Stimulated activated CD8-positive, alpha-beta memory T cell treated with anti-CD3 and anti-CD28 coated beads, Interleukin-4, amount 100 ng/mL, for 24 hours (primary cell): ENCODE data around the gene LAMB1.
A peak's percentile ranks its signal among the peaks of the same experiment; 100 is the strongest.
"Not testable (repeated sequence)": the region's sequence is repeated elsewhere in the genome, so short reads cannot be mapped to it uniquely, and the experiment has no call there.

ENCODE experiments used
- DNase-seq: peaks from one replicate; pipeline ENCODE4 v3.0.0-alpha.2; 2020; ENCODE audit warnings: low read depth

The LAMB1 gene

GRCh38 chr7:107917763-107918651, 85.0 kb downstream of the LAMB1 start:
- DNase-seq, result no peak

GRCh38 chr7:107915541-107915940, 87.4 kb downstream of the LAMB1 start:
- DNase-seq, result no peak

GRCh38 chr7:107914831-107915230, 88.1 kb downstream of the LAMB1 start:
- DNase-seq, result no peak

- DNase-seq, result no peak
Measured at GRCh38 chr7:107913851-107914250, 89.1 kb downstream of the LAMB1 start.

- DNase-seq, result no peak
Measured at GRCh38 chr7:107911981-107912380, 91.0 kb downstream of the LAMB1 start.

GRCh38 chr7:107909445-107909844, 93.5 kb downstream of the LAMB1 start:
- no peak for DNase-seq

- DNase-seq, result no peak
Measured at GRCh38 chr7:107907790-107908189, 95.2 kb downstream of the LAMB1 start.

GRCh38 chr7:107902381-107902780, 100.6 kb downstream of the LAMB1 start:
- no peak for DNase-seq

- DNase-seq, result no peak
Measured at GRCh38 chr7:107900496-107901015, 102.4 kb downstream of the LAMB1 start.

- DNase-seq, result no peak
Measured at GRCh38 chr7:107898997-107899594, 103.9 kb downstream of the LAMB1 start.

GRCh38 chr7:107892367-107892741, 110.6 kb downstream of the LAMB1 start:
- DNase-seq, result not testable (repeated sequence)

- no peak for DNase-seq
Measured at GRCh38 chr7:107891636-107892366, 111.2 kb downstream of the LAMB1 start.

- DNase-seq, result peak; percentile 89
Measured at GRCh38 chr7:107890962-107891635, 111.9 kb downstream of the LAMB1 start, which contains the start of gene DLD. DLD (plus strand) TSS chr7:107891183; CDS start chr7:107891251, 68 bp downstream.

GRCh38 chr7:107890493-107890961, 112.4 kb downstream of the LAMB1 start:
- no peak for DNase-seq

- DNase-seq, result no peak
Measured at GRCh38 chr7:107889992-107890391, 113.0 kb downstream of the LAMB1 start.

- not testable (repeated sequence) for DNase-seq
Measured at GRCh38 chr7:107887827-107888226, 115.1 kb downstream of the LAMB1 start.

GRCh38 chr7:107884066-107884818, 118.7 kb downstream of the LAMB1 start:
- DNase-seq, result no peak

- DNase-seq, result no peak
Measured at GRCh38 chr7:107882766-107883165, 120.2 kb downstream of the LAMB1 start.

GRCh38 chr7:107879400-107880035, 123.4 kb downstream of the LAMB1 start:
- DNase-seq, result no peak

GRCh38 chr7:107878636-107879035, 124.3 kb downstream of the LAMB1 start:
- no peak for DNase-seq
